ENCODE measurements around the gene FBN1.

The FBN1 gene

DNA sequence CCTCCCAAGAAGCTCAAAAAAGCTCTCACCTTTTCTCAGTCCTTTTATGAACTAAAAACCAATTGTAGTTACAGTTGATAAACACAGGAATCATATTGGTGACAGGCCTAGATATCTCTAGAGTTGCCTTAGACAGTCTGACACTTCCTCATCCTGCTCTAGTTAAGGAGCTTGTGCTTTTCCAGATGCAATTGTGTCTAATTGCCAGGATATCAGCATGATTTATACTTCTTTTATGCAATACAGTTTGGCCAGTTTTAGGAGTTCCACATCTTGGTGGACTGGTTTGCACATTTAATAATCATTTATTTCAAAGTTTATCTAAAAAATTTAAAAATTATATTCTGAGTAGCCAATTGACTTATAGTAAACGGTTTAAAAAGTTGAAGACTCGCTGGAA lies 218.6 kb downstream of the FBN1 start:
- ChIA-PET CTCF (no interaction called here), POLR2A (no interaction called here)
- H3K36me3 ChIP-seq (ENCODE audit: control insufficient read depth in 2 of 2, insufficient read depth in 1 of 2, low read length in 2 of 2), result peaks cover 0 to 11% of the 10 kb centered on the region in 2 experiments; a peak in 1 of 3 replicates
- H3K4me1 ChIP-seq (ENCODE audit: control insufficient read depth, insufficient read depth, low read length), result no peaks in the 10 kb centered on the region
- TF ChIP-seq, protein P1, sequence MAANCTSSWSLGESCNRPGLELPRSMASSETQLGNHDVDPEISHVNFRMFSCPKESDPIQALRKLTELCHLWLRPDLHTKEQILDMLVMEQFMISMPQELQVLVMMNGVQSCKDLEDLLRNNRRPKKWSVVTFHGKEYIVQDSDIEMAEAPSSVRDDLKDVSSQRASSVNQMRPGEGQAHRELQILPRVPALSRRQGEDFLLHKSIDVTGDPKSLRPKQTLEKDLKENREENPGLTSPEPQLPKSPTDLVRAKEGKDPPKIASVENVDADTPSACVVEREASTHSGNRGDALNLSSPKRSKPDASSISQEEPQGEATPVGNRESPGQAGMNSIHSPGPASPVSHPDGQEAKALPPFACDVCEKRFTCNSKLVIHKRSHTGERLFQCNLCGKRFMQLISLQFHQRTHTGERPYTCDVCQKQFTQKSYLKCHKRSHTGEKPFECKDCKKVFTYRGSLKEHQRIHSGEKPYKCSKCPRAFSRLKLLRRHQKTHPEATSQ (tag by site-specific recombination; IDR thresholded peaks at IDR 0.05), result no peak
- TF ChIP-seq BCL11B (tag by site-specific recombination; IDR thresholded peaks at IDR 0.05; ENCODE audit: low read depth) (no peak), KLF17 (tag by site-specific recombination; IDR thresholded peaks at IDR 0.05) (no peak), ZNF600 (tag by site-specific recombination; IDR thresholded peaks at IDR 0.05) (no peak), ZXDB (tag by site-specific recombination; IDR thresholded peaks at IDR 0.05) (no peak), ZNF610 (tag by site-specific recombination; IDR thresholded peaks at IDR 0.05; ENCODE audit: borderline replicate concordance) (no peak), ZNF626 (tag by site-specific recombination; IDR thresholded peaks at IDR 0.05) (no peak), OSR2 (tag by site-specific recombination; IDR thresholded peaks at IDR 0.05) (no peak), ZNF239 (tag by site-specific recombination; IDR thresholded peaks at IDR 0.05) (no peak), ZNF555 (tag by site-specific recombination; conservative IDR thresholded peaks at IDR 0.05) (no peak), HOXA7 (CRISPR knock-in tag; IDR thresholded peaks at IDR 0.05; ENCODE audit: borderline replicate concordance) (no peak), ZNF146 (tag by site-specific recombination; IDR thresholded peaks at IDR 0.05) (no peak)
- no peaks in the 10 kb centered on the region for H3K9me3 ChIP-seq (ENCODE audit: control insufficient read depth, insufficient read depth, low read depth, low read length)
- no peak overlapping the region for H3K27ac ChIP-seq (ENCODE audit: extremely low read depth, low read depth, low read length)
- no peak overlapping the region for H3K4me3 ChIP-seq (ENCODE audit: low read depth, low read length)

DNA sequence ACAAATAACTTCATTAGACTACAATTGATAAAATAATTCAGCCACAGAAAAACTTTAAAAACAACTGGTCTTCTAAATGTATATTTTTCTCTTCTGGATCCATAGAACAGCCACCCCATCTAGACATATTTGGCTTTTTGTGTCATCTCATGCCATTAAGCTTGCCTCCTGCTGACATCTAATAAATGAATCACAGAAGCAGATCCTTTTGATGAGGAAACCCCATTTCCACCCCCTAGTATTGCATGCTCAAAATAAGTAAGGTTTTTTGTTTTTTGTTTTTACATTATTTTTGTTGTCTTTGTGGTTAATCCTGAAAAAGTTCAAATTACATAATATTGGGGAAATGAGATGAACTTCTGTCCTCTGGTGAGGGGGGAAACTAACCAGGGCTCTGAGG lies 219.5 kb downstream of the FBN1 start:
- Histone ChIP-seq H3K36me3 (ENCODE audit: control insufficient read depth in 2 of 2, insufficient read depth in 1 of 2, low read length in 2 of 2) (peaks cover 0 to 17% of the 10 kb centered on the region in 2 experiments; a peak in 1 of 3 replicates), H3K4me1 (ENCODE audit: control insufficient read depth, insufficient read depth, low read length) (no peaks in the 10 kb centered on the region)
- CTCF ChIA-PET, result no interaction called here

More for the DNA sequence above, 219.5 kb downstream of the FBN1 start:
- TF ChIP-seq ZNF561 (tag by site-specific recombination; IDR thresholded peaks at IDR 0.05; ENCODE audit: borderline replicate concordance) (no peak), ZNF626 (tag by site-specific recombination; IDR thresholded peaks at IDR 0.05) (no peak), KLF9 (tag by site-specific recombination; IDR thresholded peaks at IDR 0.05; ENCODE audit: low read depth) (no peak), ZNF549 (tag by site-specific recombination; IDR thresholded peaks at IDR 0.05) (no peak), TCF7L2 (IDR thresholded peaks at IDR 0.05; ENCODE audit: borderline replicate concordance, low read depth, low read length) (no peak), ZNF426 (tag by site-specific recombination; IDR thresholded peaks at IDR 0.05) (no peak), ZNF157 (tag by site-specific recombination; IDR thresholded peaks at IDR 0.05) (no peak), ZNF585B (tag by site-specific recombination; IDR thresholded peaks at IDR 0.05) (no peak), ELK4 (IDR thresholded peaks at IDR 0.05; ENCODE audit: borderline replicate concordance, low read depth, low read length) (no peak), ZNF571 (tag by site-specific recombination; IDR thresholded peaks at IDR 0.05) (no peak), ZSCAN16 (tag by site-specific recombination; IDR thresholded peaks at IDR 0.05) (no peak), SP3 (tag by site-specific recombination; IDR thresholded peaks at IDR 0.05) (no peak), ZBTB21 (tag by site-specific recombination; IDR thresholded peaks at IDR 0.05) (no peak), RBAK (tag by site-specific recombination; IDR thresholded peaks at IDR 0.05) (no peak), ZNF423 (tag by site-specific recombination; IDR thresholded peaks at IDR 0.05) (no peak), KLF8 (tag by site-specific recombination; IDR thresholded peaks at IDR 0.05) (no peak), ZNF274 (IDR thresholded peaks at IDR 0.05; ENCODE audit: low read length) (no peak), ZNF274 (tag by site-specific recombination; IDR thresholded peaks at IDR 0.05; ENCODE audit: borderline replicate concordance) (no peak)
- TF ChIP-seq, protein P2, sequence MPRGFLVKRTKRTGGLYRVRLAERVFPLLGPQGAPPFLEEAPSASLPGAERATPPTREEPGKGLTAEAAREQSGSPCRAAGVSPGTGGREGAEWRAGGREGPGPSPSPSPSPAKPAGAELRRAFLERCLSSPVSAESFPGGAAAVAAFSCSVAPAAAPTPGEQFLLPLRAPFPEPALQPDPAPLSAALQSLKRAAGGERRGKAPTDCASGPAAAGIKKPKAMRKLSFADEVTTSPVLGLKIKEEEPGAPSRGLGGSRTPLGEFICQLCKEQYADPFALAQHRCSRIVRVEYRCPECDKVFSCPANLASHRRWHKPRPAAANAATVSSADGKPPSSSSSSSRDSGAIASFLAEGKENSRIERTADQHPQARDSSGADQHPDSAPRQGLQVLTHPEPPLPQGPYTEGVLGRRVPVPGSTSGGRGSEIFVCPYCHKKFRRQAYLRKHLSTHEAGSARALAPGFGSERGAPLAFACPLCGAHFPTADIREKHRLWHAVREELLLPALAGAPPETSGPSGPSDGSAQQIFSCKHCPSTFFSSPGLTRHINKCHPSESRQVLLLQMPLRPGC (tag by site-specific recombination; IDR thresholded peaks at IDR 0.05), result no peak
- Histone ChIP-seq H3K27ac (ENCODE audit: extremely low read depth, low read depth, low read length) (no peak overlapping the region), H3K9me3 (ENCODE audit: control insufficient read depth, insufficient read depth, low read depth, low read length) (no peaks in the 10 kb centered on the region), H3K4me3 (ENCODE audit: low read depth, low read length) (no peak overlapping the region)
- POLR2A ChIA-PET, result no interaction called here

Measured in HEK293 (cell line).